ENCODE results near the gene MBOAT2.

MBOAT2 gene

DNA sequence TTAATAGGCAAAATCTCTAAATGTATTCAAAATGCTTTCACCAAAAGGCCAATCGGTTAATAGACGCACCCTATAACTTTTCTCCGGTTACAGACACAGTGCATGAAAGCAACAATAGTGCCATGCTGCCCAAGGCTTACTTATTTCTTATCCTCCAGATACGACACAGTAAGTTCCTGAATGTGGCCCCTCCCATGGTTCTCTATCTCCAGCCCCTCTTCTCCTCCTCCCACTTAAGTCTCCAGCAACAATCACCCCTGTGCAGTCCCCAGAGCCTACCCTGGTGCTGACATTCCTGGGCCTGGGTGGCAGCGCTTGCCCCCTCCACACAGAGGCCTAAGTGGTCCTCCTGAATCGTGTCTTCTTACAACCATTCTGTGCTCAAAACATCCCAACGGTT lies 169.6 kb downstream of the MBOAT2 start:
- no peak overlapping the region for H3K4me3 ChIP-seq (ENCODE audit: low read depth, low read length)

DNA sequence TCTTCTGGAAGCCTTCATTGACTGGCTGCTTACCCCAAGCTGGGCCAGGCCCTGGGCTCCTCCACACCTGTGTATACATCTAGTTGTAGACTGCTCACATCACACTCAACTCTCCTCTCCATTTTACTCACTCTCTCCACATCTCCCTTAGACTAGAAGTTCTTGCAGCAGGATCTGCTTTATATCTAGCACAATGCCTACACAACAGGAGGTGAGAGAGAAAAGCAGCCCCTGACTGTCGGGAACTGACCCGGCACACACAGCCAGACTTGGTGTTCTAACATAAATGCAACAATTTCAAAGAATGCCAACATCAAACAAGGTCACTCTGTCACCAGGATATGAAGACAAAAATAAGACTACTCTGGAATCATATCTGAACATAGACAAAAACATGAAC lies 172.0 kb downstream of the MBOAT2 start:
- no peak overlapping the region for H3K4me3 ChIP-seq (ENCODE audit: low read depth, low read length)

DNA sequence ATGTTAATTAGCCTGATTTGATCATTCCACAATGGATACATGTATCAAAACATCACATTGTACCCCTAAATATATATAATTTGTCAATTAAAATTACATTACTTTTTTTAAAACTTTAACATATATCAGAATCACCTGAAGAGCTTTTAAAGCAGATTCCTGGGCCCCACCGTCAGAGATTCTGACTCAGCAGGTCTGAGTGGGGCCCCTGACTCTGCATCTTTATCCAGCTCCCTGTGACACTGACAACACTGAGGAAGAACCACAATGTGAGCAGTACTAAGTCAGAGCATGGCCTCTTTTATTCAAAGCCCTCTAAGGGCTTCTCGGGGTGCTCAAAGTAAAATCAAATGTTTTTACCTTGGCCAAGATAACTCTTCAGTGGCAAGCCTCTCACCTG lies 175.8 kb downstream of the MBOAT2 start:
- no peak overlapping the region for H3K4me3 ChIP-seq (ENCODE audit: low read depth, low read length)

DNA sequence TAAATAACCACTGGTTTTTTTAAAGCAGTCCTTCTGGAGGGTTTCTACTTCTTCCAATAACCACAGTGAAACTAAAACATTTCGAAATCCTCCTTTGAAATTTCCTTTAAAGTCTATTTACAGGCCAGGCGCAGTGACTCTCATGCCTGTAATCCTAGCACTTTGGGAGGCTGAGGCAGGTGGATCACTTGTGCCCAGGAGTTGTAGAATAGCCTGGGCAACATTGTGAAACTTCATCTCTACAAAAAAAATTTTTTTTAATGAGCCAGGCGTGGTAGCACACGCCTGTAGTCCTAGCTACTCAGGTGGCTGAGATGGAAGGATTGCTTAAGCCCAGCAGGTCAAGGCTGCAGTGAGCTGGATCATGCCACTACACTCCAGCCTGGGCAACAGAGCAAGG lies 181.3 kb downstream of the MBOAT2 start:
- H3K4me3 ChIP-seq (ENCODE audit: low read depth, low read length) = no peak overlapping the region

DNA sequence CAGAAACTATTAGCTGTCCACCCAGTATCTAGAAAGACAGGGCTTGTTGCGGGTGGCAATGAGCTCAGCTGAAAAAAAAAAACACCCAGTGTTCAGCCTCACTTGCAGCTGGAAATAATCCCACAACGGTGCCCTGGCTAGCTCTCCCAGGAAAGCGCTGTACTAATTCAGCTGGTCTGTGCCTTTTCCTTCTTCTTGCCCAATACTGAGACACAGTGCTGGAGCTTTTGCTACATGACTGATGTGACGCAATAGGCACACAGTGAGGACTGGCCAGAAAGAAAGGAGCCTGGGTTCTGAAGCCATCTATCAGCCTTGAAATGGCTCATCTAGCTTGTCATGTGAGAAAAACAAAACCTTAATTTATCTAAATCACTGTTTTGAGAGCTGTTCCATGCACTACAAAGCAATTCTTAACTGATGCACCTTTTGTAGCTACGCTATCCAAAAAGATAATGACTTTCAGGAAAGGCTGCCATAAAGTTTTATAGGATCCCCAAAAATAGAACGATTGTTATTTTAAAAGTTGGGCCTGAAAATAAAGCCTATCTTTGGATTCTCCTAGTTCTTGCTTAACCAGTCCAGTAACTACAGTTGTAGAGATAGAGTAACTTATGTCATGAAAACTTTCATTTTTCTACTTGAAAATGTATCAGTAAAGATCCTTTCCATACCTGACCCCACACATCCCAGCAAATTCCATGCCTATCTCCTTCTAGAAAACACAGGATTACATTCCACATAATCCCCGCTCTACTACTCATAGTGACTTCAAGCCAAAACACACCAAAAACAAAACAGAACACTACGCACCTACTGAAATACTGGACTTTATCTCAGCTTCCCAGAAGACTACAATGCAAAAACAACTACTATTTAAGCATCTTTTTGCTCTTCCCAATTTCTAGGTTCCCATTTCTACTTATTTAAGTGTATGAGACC lies 181.9 kb downstream of the MBOAT2 start:
- no peak overlapping the region for H3K4me3 ChIP-seq (ENCODE audit: low read depth, low read length)

DNA sequence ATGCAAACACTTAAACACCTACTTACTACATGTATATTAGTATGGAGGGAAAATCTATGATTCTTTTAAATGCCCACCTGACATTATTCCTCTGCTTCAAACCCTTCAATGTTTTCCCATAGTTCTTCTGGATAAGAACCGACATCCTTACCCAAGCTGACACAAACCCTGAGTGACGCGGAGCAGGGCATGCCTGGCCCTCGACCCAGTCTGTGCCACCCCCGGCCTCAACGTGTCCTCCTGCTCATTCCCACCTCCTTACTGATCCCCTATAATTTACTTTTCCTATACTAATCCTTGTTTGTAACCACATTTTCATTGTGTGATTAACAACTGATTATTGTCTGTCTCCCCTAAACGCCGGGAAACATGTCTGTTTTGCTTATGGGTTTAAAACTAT lies 183.5 kb downstream of the MBOAT2 start:
- H3K4me3 ChIP-seq (ENCODE audit: low read depth, low read length) = no peak overlapping the region

DNA sequence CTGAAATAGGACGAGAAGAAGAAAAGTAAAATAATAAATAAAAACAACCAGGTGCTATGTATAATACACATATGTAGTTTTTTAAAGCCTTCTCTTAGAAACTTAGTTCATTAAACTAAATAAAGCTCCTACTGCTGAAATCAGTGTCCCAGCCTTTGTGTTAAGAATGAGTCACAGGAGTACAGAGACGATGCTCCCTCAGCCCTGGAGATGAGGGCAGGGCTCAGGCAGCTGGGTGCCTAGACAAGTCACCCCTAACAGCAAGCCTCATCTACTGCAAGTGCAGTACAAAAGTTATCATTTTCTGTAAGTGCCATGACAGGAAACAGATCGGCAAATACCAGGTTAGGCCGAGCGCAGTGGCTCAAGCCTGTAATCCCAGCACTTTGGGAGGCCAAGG lies 184.3 kb downstream of the MBOAT2 start:
- no peak overlapping the region for H3K4me3 ChIP-seq (ENCODE audit: low read depth, low read length)

DNA sequence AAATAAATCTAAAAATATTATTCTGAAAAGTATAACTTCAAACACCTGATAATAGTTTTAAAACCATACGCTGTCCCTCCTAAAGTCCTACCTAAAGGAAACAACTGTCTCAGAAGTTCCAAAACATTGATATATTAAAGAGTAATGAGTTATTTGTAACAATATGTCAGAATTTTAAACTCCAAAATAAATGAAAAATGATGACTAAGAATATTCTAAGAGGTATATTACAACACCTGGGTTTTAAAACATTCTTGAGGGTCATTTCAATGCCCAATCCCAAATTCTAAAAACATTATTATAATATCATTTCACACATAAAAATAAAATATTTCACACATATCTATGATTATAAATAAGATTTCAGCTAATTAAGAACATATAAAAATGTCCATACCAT lies 186.3 kb downstream of the MBOAT2 start:
- H3K4me3 ChIP-seq (ENCODE audit: low read depth, low read length) = no peak overlapping the region

DNA sequence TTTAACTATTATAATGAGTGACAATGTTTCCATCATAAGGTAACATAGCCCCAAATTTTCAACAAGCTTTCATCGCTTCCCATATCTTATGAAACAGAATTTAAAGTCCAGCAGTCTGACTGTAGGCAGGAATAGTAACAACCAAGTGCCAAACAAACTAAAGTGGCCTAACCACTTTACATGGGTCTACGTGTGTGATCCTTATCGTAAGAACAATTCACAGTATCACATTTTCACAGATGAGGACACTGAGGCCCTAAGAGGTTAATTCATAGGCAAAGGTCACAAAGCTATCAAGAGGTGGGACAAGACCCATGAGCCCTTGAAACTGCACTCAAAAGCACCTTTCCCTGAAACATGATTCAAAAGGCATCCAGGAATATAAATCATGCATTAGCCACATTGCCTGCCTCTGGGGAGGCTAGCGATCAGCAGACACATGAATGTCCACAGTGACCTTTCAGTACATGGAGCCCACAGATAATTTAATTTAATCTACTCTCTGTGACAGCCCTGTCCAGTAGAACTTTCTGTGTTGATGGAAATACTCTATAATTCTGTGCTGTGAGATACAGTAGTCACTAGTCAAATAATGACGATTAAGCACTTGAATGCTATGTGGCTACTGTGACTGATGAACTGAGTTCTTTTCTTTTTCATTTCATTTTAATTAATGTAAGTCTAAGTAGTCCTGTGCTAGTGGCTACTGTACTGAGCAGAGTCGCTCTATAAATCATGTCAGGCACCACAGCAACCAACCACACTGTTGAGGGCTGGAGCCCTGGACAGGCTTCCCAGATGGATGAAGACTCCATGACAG lies 196.4 kb downstream of the MBOAT2 start:
- H3K4me3 ChIP-seq (ENCODE audit: low read depth, low read length) = no peak overlapping the region

DNA sequence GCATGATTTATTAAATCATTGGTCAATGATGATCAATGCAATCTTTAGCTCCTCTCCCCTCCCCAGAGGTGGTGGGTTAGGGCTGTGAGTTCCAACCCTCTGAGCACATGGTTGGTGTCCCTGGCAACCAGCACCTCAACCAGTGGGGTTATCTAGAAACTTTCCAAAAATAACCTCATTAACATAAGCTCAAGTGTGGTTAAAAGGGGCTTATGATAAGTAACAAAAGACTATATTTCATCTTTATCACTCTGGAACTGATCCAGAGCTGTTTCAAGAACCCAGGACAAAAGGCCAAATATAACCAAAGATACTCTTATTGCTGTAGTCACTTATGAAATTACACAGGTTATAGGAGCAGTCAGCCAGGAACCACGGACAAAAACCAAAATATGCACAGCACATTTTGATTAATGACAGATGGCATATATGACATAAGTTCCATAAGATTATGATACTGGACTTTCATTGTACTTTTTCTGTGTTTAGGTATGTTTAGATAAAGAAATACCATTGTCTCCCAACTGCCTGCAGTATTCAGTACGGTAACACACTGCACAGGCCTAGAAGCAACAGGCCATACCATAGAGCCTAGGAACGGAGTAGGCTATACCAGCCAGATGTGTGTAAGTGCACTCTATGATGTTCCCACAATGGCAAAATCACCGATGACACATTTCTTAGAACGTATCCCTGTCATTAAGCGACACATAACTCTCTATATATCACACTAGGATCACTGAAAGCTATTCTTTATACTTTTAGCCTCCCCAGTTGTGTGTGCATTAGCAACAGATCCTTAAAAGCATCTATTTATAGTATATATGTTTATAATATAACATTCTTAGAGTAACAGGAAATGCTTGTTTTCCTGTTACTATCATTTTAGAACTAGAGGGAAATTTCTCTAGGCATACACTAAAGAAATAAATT lies 197.9 kb downstream of the MBOAT2 start:
- H3K4me3 ChIP-seq (ENCODE audit: low read depth, low read length) = no peak overlapping the region

DNA sequence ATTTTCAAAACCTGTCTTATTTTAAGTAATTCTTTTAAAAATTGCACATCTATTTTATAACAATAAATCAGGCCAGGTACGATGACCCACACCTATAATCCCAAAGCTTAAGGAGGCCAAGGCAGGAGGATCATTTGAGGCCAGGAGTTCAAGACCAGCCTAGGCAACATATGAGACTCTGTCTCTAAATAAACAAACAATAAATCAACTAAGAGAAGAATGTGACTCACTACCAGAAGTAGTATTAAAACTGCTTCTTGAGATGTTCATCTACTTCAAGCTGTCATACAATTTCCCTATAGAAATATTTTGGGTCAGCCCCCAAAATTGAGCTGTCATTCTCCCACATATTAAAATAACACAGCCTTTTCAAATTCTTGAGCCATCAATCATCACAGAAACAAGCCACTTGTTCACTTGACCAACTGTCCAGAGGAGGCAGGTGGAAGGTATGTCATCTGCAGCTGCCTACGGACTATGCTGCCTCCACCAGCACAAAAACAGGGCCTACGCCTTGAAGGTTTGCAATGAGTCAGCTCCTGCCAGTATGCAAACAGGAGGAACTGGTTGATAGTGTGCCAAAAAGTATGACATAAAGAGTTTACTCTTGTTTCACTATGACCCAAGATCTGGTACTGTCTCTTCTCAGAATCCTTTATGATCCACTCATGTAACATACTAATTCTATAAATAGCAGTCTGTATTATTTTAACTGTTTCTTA lies 199.7 kb downstream of the MBOAT2 start:
- H3K4me3 ChIP-seq (ENCODE audit: low read depth, low read length) = no peak overlapping the region

DNA sequence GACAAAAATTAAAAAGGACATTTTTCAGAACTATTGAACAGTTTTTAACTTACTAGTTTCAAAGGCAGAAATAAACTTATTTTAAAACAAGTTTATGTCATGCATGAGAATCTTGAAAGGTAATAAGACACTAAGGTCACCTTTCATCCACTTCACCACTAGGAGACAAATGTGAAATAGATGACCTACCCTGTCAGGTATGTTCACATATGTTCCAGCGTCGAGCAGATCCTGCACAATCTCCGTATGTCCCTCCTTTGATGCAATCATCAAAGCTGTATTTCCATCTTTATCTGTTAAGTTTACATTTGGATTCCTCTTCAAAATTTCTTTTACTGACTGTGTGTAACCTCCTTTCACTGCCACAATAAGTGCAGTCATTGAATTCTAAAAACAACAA lies 200.7 kb downstream of the MBOAT2 start:
- no peak overlapping the region for H3K4me3 ChIP-seq (ENCODE audit: low read depth, low read length)

Data from iPS-11a (cell line).